ENCODE results near the gene CCBE1. TPM values are rescaled to one million over a fixed set of nuclear protein-coding genes. Genes with fewer than 3 reads are reported as not detected.

The CCBE1 gene
- total RNA-seq, 1 donor from 2014 or later, result 3.6 TPM

GRCh38 chr18:59426855-59427254, 270.4 kb downstream of the CCBE1 start:
- ATAC-seq (no peak), DNase-seq (ENCODE audit: missing footprints) (no peak)
- intact Hi-C loops (cut with DNase I), result no loop called here

GRCh38 chr18:59423259-59423658, 274.0 kb downstream of the CCBE1 start:
- ATAC-seq, result no peak
- DNase-seq (ENCODE audit: missing footprints), result no peak
- intact Hi-C loops (cut with DNase I), result no loop called here

GRCh38 chr18:59420244-59420643, 277.0 kb downstream of the CCBE1 start:
- intact Hi-C loops (cut with DNase I), result no loop called here
- peak; percentile 64 for ATAC-seq
- DNase-seq (ENCODE audit: missing footprints), result no peak

GRCh38 chr18:59419386-59419785, 277.8 kb downstream of the CCBE1 start:
- no peak for DNase-seq (ENCODE audit: missing footprints)
- peak; percentile 65 for ATAC-seq

GRCh38 chr18:59416818-59417217, 280.4 kb downstream of the CCBE1 start:
- intact Hi-C loops (cut with DNase I), result no loop called here
- DNase-seq (ENCODE audit: missing footprints) (no peak), ATAC-seq (no peak)

More at GRCh38 chr18:59419386-59419785, 277.8 kb downstream of the CCBE1 start:
- intact Hi-C loops (cut with DNase I), result no loop called here

GRCh38 chr18:59414111-59414653, 283.0 kb downstream of the CCBE1 start:
- DNase-seq (ENCODE audit: missing footprints), result no peak
- ATAC-seq, result no peak
- intact Hi-C loops (cut with DNase I), result no loop called here

- intact Hi-C loops (cut with DNase I), result loop anchor here (5.0 kb wide), 3 partner anchors 95 to 325 kb away; no protein-coding TSS in a partner anchor
- ATAC-seq, result peak; percentile 83
- DNase-seq (ENCODE audit: missing footprints), result peak; percentile 65
Measured at GRCh38 chr18:59402432-59403090, 294.7 kb downstream of the CCBE1 start.

- ATAC-seq (no peak), DNase-seq (ENCODE audit: missing footprints) (no peak)
- intact Hi-C loops (cut with DNase I), result loop anchor here (5.0 kb wide), 3 partner anchors 93 to 323 kb away; no protein-coding TSS in a partner anchor
Measured at GRCh38 chr18:59400407-59400806, 296.8 kb downstream of the CCBE1 start.

GRCh38 chr18:59395226-59396175, 301.7 kb downstream of the CCBE1 start:
- DNase-seq (ENCODE audit: missing footprints) (no peak), ATAC-seq (no peak)
- intact Hi-C loops (cut with DNase I), result no loop called here

- intact Hi-C loops (cut with DNase I), result no loop called here
- DNase-seq (ENCODE audit: missing footprints) (no peak), ATAC-seq (no peak)
Measured at GRCh38 chr18:59393381-59393780, 303.8 kb downstream of the CCBE1 start.

- intact Hi-C loops (cut with DNase I), result no loop called here
- DNase-seq (ENCODE audit: missing footprints) (no peak), ATAC-seq (no peak)
Measured at GRCh38 chr18:59388817-59389216, 308.4 kb downstream of the CCBE1 start.

- DNase-seq (ENCODE audit: missing footprints) (no peak), ATAC-seq (no peak)
- intact Hi-C loops (cut with DNase I), result no loop called here
Measured at GRCh38 chr18:59387687-59388565, 309.3 kb downstream of the CCBE1 start.

- intact Hi-C loops (cut with DNase I), result no loop called here
- DNase-seq (ENCODE audit: missing footprints) (no peak), ATAC-seq (no peak)
Measured at GRCh38 chr18:59386909-59387686, 310.1 kb downstream of the CCBE1 start.

GRCh38 chr18:59385191-59385590, 312.0 kb downstream of the CCBE1 start:
- ATAC-seq, result no peak

GRCh38 chr18:59383851-59384250, 313.4 kb downstream of the CCBE1 start:
- DNase-seq (ENCODE audit: missing footprints), result no peak
- no peak for ATAC-seq
- intact Hi-C loops (cut with DNase I), result no loop called here

More at GRCh38 chr18:59385191-59385590, 312.0 kb downstream of the CCBE1 start:
- intact Hi-C loops (cut with DNase I), result no loop called here
- no peak for DNase-seq (ENCODE audit: missing footprints)

GRCh38 chr18:59382383-59382782, 314.8 kb downstream of the CCBE1 start:
- DNase-seq (ENCODE audit: missing footprints), result no peak
- intact Hi-C loops (cut with DNase I), result no loop called here
- ATAC-seq, result no peak

- no peak for ATAC-seq
- intact Hi-C loops (cut with DNase I), result no loop called here
Measured at GRCh38 chr18:59381949-59382348, 315.3 kb downstream of the CCBE1 start.

More at GRCh38 chr18:59381949-59382348, 315.3 kb downstream of the CCBE1 start:
- no peak for DNase-seq (ENCODE audit: missing footprints)
